ENCODE results near the gene EMILIN1.
A peak's percentile ranks its signal among the peaks of the same experiment; 100 is the strongest.
"Not testable (repeated sequence)": the region's sequence is repeated elsewhere in the genome, so short reads cannot be mapped to it uniquely, and the experiment has no call there.

EMILIN1 gene

GRCh38 chr2:27109083-27109482 lies 30.7 kb downstream of the EMILIN1 start:
- H3K4me3 ChIP-seq (ENCODE audit: insufficient read depth in 1 of 2, low read depth in 1 of 2, low read length in 2 of 2) = no peak overlapping the region
- H3K4me1 ChIP-seq (ENCODE audit: control insufficient read depth, insufficient read depth, low read depth, low read length) = no peaks in the 10 kb centered on the region
- no peak overlapping the region for H2AFZ ChIP-seq (ENCODE audit: low read depth, low read length)
- H4K91ac ChIP-seq (ENCODE audit: low read length) = no peak overlapping the region
- no peak overlapping the region for H2BK15ac ChIP-seq (ENCODE audit: low read depth, poor library complexity, severe bottlenecking)
- H2BK5ac ChIP-seq (ENCODE audit: low read depth, low read length, poor library complexity, severe bottlenecking) = no peak overlapping the region
- H2AK5ac ChIP-seq (ENCODE audit: low read length, severe bottlenecking) = no peak overlapping the region
- no peak overlapping the region for H4K8ac ChIP-seq (ENCODE audit: low read length)
- H3K27me3 ChIP-seq (ENCODE audit: control insufficient read depth in 1 of 2, insufficient read depth in 1 of 2, low read length in 2 of 2) = peaks cover 3 to 30% of the 10 kb centered on the region in 2 experiments
- H2BK120ac ChIP-seq (ENCODE audit: low read depth, low read length) = no peak overlapping the region
- DNase-seq = no peak
- no peaks in the 10 kb centered on the region for H3K79me1 ChIP-seq (replicated peaks; ENCODE audit: low read length, poor library complexity, severe bottlenecking)
- H3K23ac ChIP-seq (ENCODE audit: low read length in 2 of 2) = no peak overlapping the region
- H3K27ac ChIP-seq (ENCODE audit: low read length, poor library complexity, severe bottlenecking) = no peak overlapping the region
- H3K18ac ChIP-seq (ENCODE audit: low read depth in 1 of 2, low read length in 2 of 2) = no peak overlapping the region
- no peaks in the 10 kb centered on the region for H3K36me3 ChIP-seq (ENCODE audit: control insufficient read depth in 1 of 2, insufficient read depth in 2 of 2, low read depth in 1 of 2, low read length in 2 of 2)
- H3K9ac ChIP-seq (ENCODE audit: low read length) = no peak overlapping the region
- H3K14ac ChIP-seq (ENCODE audit: low read length in 2 of 2) = no peak overlapping the region
- no peaks in the 10 kb centered on the region for H3K9me3 ChIP-seq (ENCODE audit: control insufficient read depth, low read length)
- no peak overlapping the region for H3K4ac ChIP-seq (ENCODE audit: low read depth in 1 of 2, low read length in 2 of 2)
- H3K4me2 ChIP-seq (ENCODE audit: low read length, poor library complexity, severe bottlenecking) = no peak overlapping the region
- H2BK12ac ChIP-seq (ENCODE audit: low read length in 2 of 2) = no peak overlapping the region
- WGBS = 87% methylated on average over 3 of the region's 3 CpGs

- DNase-seq; H3K27ac ChIP-seq (ENCODE audit: low read length, poor library complexity, severe bottlenecking); H4K91ac ChIP-seq (ENCODE audit: low read length); H3K9me3 ChIP-seq (ENCODE audit: control insufficient read depth, low read length); H3K4ac ChIP-seq (ENCODE audit: low read depth in 1 of 2, low read length in 2 of 2); H3K14ac ChIP-seq (ENCODE audit: low read length in 2 of 2); H2BK12ac ChIP-seq (ENCODE audit: low read length in 2 of 2); H3K4me2 ChIP-seq (ENCODE audit: low read length, poor library complexity, severe bottlenecking); H3K9ac ChIP-seq (ENCODE audit: low read length); H3K36me3 ChIP-seq (ENCODE audit: control insufficient read depth in 1 of 2, insufficient read depth in 2 of 2, low read depth in 1 of 2, low read length in 2 of 2); H3K4me3 ChIP-seq (ENCODE audit: insufficient read depth in 1 of 2, low read depth in 1 of 2, low read length in 2 of 2); H4K8ac ChIP-seq (ENCODE audit: low read length); H3K4me1 ChIP-seq (ENCODE audit: control insufficient read depth, insufficient read depth, low read depth, low read length); H3K18ac ChIP-seq (ENCODE audit: low read depth in 1 of 2, low read length in 2 of 2); H2BK15ac ChIP-seq (ENCODE audit: low read depth, poor library complexity, severe bottlenecking); H2BK5ac ChIP-seq (ENCODE audit: low read depth, low read length, poor library complexity, severe bottlenecking); H2BK120ac ChIP-seq (ENCODE audit: low read depth, low read length); H3K23ac ChIP-seq (ENCODE audit: low read length in 2 of 2); H2AFZ ChIP-seq (ENCODE audit: low read depth, low read length); H3K79me1 ChIP-seq (replicated peaks; ENCODE audit: low read length, poor library complexity, severe bottlenecking); H2AK5ac ChIP-seq (ENCODE audit: low read length, severe bottlenecking): not testable (repeated sequence)
- WGBS = 88% methylated on average over 23 of the region's 24 CpGs
- peaks cover 1 to 30% of the 10 kb centered on the region in 2 experiments for H3K27me3 ChIP-seq (ENCODE audit: control insufficient read depth in 1 of 2, insufficient read depth in 1 of 2, low read length in 2 of 2)
Measured at GRCh38 chr2:27110603-27111352, 32.4 kb downstream of the EMILIN1 start.

GRCh38 chr2:27111392-27112078 lies 33.1 kb downstream of the EMILIN1 start:
- H2BK12ac ChIP-seq (ENCODE audit: low read length in 2 of 2); H3K9me3 ChIP-seq (ENCODE audit: control insufficient read depth, low read length); H3K79me1 ChIP-seq (replicated peaks; ENCODE audit: low read length, poor library complexity, severe bottlenecking); H3K18ac ChIP-seq (ENCODE audit: low read depth in 1 of 2, low read length in 2 of 2); H3K36me3 ChIP-seq (ENCODE audit: control insufficient read depth in 1 of 2, insufficient read depth in 2 of 2, low read depth in 1 of 2, low read length in 2 of 2); H3K14ac ChIP-seq (ENCODE audit: low read length in 2 of 2); H3K4me1 ChIP-seq (ENCODE audit: control insufficient read depth, insufficient read depth, low read depth, low read length); H2AFZ ChIP-seq (ENCODE audit: low read depth, low read length); H3K23ac ChIP-seq (ENCODE audit: low read length in 2 of 2); H2BK15ac ChIP-seq (ENCODE audit: low read depth, poor library complexity, severe bottlenecking); H3K9ac ChIP-seq (ENCODE audit: low read length); H4K8ac ChIP-seq (ENCODE audit: low read length); H2AK5ac ChIP-seq (ENCODE audit: low read length, severe bottlenecking); H2BK5ac ChIP-seq (ENCODE audit: low read depth, low read length, poor library complexity, severe bottlenecking); H3K4me2 ChIP-seq (ENCODE audit: low read length, poor library complexity, severe bottlenecking); H3K4me3 ChIP-seq (ENCODE audit: insufficient read depth in 1 of 2, low read depth in 1 of 2, low read length in 2 of 2); H3K4ac ChIP-seq (ENCODE audit: low read depth in 1 of 2, low read length in 2 of 2); H3K27ac ChIP-seq (ENCODE audit: low read length, poor library complexity, severe bottlenecking); DNase-seq; H2BK120ac ChIP-seq (ENCODE audit: low read depth, low read length): not testable (repeated sequence)
- 96% methylated on average over 46 of the region's 49 CpGs for WGBS
- H3K27me3 ChIP-seq (ENCODE audit: control insufficient read depth in 1 of 2, insufficient read depth in 1 of 2, low read length in 2 of 2) = peaks cover 0 to 23% of the 10 kb centered on the region in 2 experiments
- H4K91ac ChIP-seq (ENCODE audit: low read length) = peak overlapping the region; percentile 27

- Histone ChIP-seq H3K9me3 (ENCODE audit: control insufficient read depth, low read length) (no peaks in the 10 kb centered on the region), H2AK5ac (ENCODE audit: low read length, severe bottlenecking) (no peak overlapping the region), H3K23ac (ENCODE audit: low read length in 2 of 2) (no peak overlapping the region), H2BK120ac (ENCODE audit: low read depth, low read length) (no peak overlapping the region), H3K79me1 (replicated peaks; ENCODE audit: low read length, poor library complexity, severe bottlenecking) (no peaks in the 10 kb centered on the region), H2BK15ac (ENCODE audit: low read depth, poor library complexity, severe bottlenecking) (no peak overlapping the region), H3K18ac (ENCODE audit: low read depth in 1 of 2, low read length in 2 of 2) (no peak overlapping the region), H2BK12ac (ENCODE audit: low read length in 2 of 2) (no peak overlapping the region), H2BK5ac (ENCODE audit: low read depth, low read length, poor library complexity, severe bottlenecking) (no peak overlapping the region), H4K91ac (ENCODE audit: low read length) (no peak overlapping the region), H3K9ac (ENCODE audit: low read length) (no peak overlapping the region), H3K4ac (ENCODE audit: low read depth in 1 of 2, low read length in 2 of 2) (no peak overlapping the region), H3K27me3 (ENCODE audit: control insufficient read depth in 1 of 2, insufficient read depth in 1 of 2, low read length in 2 of 2) (peaks cover 15 to 51% of the 10 kb centered on the region in 2 experiments), H3K36me3 (ENCODE audit: control insufficient read depth in 1 of 2, insufficient read depth in 2 of 2, low read depth in 1 of 2, low read length in 2 of 2) (peaks cover 0 to 4% of the 10 kb centered on the region in 2 experiments), H3K14ac (ENCODE audit: low read length in 2 of 2) (no peak overlapping the region), H3K4me2 (ENCODE audit: low read length, poor library complexity, severe bottlenecking) (no peak overlapping the region), H2AFZ (ENCODE audit: low read depth, low read length) (no peak overlapping the region), H4K8ac (ENCODE audit: low read length) (no peak overlapping the region), H3K27ac (ENCODE audit: low read length, poor library complexity, severe bottlenecking) (no peak overlapping the region), H3K4me1 (ENCODE audit: control insufficient read depth, insufficient read depth, low read depth, low read length) (peaks cover 10% of the 10 kb centered on the region), H3K4me3 (ENCODE audit: insufficient read depth in 1 of 2, low read depth in 1 of 2, low read length in 2 of 2) (no peak overlapping the region)
- no peak for DNase-seq
- 55% methylated on average over 2 of the region's 2 CpGs for WGBS
Measured at GRCh38 chr2:27115519-27115918, 37.1 kb downstream of the EMILIN1 start.

Data from mesenchymal stem cell (in vitro differentiated cells and primary cell).